Raji (cell line): ENCODE data around the gene KRT79.

Source experiments
- POLR2A ChIP-seq: IDR thresholded peaks from 2 replicates; pipeline ENCODE4 v1.6.1; 2011; ENCODE audit warnings: low read depth, low read length, control low read depth; ENCODE audit not compliant: insufficient read depth

Gene KRT79

DNA sequence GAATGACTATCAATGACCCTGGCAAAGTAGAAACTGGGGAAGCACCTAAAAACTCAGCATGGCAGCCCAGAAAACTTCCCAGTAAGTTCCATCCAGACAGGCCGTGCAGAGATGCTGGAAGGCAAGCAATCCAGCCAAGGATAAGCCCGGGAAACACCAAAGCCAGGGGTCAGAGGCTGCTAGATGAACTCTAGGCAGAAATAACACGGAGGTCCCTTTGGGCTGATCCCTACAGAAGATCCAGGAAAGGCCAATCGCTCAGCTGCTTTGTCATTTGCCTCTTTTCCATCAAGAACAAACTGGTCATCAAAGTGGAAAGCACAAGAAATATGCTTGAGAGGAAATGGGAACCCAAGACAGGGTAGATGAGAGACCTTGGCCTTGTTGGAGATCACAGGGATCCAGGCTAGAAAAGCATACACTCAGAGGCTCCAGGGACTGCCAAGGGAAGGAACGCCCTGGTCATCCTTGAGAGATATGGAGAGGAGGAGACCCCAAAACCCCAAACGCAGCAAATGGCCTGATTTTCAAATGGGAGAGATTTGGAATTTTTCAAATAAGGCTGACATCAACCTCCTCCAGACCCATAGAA, 6.5 kb downstream of the KRT79 start:
- no peak for TF ChIP-seq POLR2A

GRCh38 chr12:52826611-52827498, 7.3 kb downstream of the KRT79 start:
- TF ChIP-seq POLR2A = no peak

GRCh38 chr12:52825961-52826360, 8.2 kb downstream of the KRT79 start:
- no peak for TF ChIP-seq POLR2A

- no peak for TF ChIP-seq POLR2A
Observed at GRCh38 chr12:52824741-52825410, 9.2 kb downstream of the KRT79 start.

GRCh38 chr12:52823761-52824450, 10.2 kb downstream of the KRT79 start:
- no peak for TF ChIP-seq POLR2A

GRCh38 chr12:52822771-52823510, 11.2 kb downstream of the KRT79 start:
- TF ChIP-seq POLR2A = no peak

DNA sequence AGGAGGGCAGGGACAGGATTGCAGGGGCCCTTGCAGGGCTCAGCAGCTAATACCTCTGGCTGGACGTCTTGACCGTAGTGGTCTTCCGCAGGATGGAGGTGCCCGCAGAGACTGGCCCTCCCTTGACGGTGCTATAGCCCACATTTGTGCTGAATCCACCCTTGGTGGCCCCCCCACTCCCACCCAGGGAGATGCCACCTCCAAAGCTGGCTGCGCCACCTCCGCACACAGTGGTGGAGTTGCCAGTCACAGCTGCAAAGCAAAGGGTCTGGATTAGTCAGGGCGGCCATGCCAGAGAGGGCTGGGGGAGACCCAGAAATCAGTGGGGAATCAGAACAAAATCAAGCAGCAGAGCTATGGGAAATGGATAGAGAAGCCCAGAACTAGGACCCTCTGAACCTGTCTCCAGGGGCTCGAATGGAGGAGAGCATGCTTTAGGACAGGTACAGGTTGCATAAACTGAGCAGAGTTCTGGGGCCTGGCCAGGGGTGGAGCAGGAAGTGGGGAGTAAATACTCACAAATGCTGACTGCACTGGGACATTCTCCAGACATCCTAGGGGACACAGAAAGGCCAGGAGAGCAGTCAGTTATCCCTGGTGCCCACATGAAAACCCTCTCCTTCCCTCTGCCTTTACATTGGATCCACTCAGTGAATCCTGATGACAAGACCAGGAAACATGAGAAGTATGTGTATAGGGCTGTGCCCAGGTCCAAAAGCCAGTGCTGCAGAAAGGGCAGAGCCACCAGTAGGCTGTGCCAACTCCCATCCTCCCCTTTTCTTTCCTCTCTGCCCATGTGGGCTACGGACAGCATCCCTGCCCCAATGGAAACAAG, 12.1 kb downstream of the KRT79 start:
- no peak for TF ChIP-seq POLR2A

GRCh38 chr12:52821071-52821730, 12.9 kb downstream of the KRT79 start:
- TF ChIP-seq POLR2A = no peak

- no peak for TF ChIP-seq POLR2A
Observed at GRCh38 chr12:52820521-52820920, 13.6 kb downstream of the KRT79 start.

- no peak for TF ChIP-seq POLR2A
Observed at GRCh38 chr12:52819731-52820510, 14.2 kb downstream of the KRT79 start.

DNA sequence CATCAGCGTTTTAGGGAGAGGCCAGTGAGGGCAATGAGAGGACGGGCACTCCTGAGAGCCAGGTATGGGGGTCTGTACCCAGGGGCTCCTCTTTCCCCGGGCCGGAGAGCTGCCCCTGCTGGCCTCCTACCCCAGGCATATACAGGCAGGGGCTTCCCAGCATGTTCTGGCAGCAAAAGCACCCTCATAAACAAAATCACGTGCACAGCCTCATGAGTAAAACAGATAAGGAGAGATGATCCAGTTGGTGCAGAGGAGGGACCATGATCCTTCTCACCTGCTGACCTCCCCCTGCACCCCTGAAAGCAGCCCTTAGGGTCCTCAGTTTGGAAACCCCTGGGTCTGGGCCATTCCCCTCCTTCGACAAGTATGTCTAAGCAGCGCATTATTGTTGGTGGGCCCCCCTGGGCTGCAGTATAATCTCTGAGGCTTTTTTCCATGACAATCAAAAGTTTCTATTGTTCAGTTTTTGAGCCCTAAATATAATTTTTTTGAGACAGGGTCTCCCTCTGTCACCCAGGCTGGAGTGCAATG, 15.2 kb downstream of the KRT79 start:
- TF ChIP-seq POLR2A = no peak

- no peak for TF ChIP-seq POLR2A
Observed at GRCh38 chr12:52818388-52818787, 15.7 kb downstream of the KRT79 start.
